ENCODE results near the gene PPFIBP2.

The PPFIBP2 gene

DNA sequence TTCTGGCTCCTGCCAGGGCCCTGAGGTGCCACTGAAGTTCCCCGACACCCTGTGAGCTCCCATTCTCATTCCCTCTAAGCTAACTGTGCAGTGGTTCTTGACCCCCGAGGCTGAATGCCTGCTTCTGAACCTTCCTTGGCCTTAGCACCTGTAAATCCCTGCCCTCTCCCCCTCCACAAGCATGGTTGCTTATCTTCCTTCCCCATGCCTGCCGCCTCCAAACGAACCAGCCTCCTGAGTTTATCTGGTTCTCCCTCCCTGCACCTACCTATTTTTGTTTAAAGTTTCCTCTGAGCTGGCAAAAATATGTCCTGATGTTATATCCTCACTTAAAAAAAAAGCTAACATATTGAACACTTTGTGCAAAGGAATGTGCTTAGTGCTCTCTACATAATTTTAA lies 33.9 kb downstream of the PPFIBP2 start:
- DNase-seq (ENCODE audit: low read depth): no peak
- no peak overlapping the region for H3K4me3 ChIP-seq (replicated peaks; ENCODE audit: low read depth, low read length)
- TF ChIP-seq, protein P1, sequence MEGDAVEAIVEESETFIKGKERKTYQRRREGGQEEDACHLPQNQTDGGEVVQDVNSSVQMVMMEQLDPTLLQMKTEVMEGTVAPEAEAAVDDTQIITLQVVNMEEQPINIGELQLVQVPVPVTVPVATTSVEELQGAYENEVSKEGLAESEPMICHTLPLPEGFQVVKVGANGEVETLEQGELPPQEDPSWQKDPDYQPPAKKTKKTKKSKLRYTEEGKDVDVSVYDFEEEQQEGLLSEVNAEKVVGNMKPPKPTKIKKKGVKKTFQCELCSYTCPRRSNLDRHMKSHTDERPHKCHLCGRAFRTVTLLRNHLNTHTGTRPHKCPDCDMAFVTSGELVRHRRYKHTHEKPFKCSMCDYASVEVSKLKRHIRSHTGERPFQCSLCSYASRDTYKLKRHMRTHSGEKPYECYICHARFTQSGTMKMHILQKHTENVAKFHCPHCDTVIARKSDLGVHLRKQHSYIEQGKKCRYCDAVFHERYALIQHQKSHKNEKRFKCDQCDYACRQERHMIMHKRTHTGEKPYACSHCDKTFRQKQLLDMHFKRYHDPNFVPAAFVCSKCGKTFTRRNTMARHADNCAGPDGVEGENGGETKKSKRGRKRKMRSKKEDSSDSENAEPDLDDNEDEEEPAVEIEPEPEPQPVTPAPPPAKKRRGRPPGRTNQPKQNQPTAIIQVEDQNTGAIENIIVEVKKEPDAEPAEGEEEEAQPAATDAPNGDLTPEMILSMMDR (IDR thresholded peaks at IDR 0.05; ENCODE audit: low read length, missing control alignments): no peak

- TF ChIP-seq, protein P1 (IDR thresholded peaks at IDR 0.05; ENCODE audit: low read length, missing control alignments): no peak
- no peak for DNase-seq (ENCODE audit: low read depth)
- H3K4me3 ChIP-seq (replicated peaks; ENCODE audit: low read depth, low read length): no peak overlapping the region
Observed at GRCh38 chr11:7548659-7549274, 35.0 kb downstream of the PPFIBP2 start.

DNA sequence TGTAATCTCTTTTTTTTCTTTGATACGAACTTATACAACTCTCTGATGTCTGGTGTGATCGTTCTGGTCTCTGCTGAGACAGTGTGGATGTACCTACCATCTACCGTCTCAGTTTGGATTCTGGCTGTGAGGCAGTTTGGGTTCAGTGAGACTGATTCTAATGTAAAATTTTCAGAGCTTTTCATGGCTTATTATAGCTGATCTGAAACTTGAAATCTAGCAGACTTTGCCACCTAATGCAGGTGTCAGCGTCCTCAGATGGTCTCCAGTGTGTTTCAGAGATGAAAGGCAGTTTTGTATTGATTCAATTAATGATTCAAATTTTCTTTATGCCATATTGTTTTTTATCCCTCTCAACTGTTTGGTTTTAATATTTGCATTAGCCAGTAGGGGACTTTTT lies 35.9 kb downstream of the PPFIBP2 start:
- no peak overlapping the region for H3K4me3 ChIP-seq (replicated peaks; ENCODE audit: low read depth, low read length)
- TF ChIP-seq, protein P1 (IDR thresholded peaks at IDR 0.05; ENCODE audit: low read length, missing control alignments): no peak
- DNase-seq (ENCODE audit: low read depth): no peak

DNA sequence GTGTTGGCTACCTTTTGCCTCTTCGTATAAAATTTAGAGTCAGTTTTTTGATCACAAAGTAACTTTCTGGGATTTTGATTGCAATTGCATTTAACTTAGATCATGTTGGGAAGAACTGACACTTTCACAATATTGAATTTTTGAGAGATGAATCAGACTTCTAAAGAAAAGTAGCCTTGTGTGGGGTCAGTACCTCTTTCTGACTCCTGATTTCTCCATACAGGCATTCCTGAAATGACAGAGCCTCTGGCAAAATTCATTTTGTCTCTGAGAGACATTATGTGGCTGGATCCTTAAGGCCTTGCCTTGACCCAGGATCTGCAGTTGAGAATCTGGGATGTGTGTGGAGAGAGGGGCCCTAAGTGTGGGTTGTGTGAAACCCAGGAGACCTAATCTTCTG lies 37.8 kb downstream of the PPFIBP2 start:
- TF ChIP-seq, protein P1 (IDR thresholded peaks at IDR 0.05; ENCODE audit: low read length, missing control alignments): no peak
- H3K4me3 ChIP-seq (replicated peaks; ENCODE audit: low read depth, low read length): no peak overlapping the region
- DNase-seq (ENCODE audit: low read depth): peak; percentile 69

DNA sequence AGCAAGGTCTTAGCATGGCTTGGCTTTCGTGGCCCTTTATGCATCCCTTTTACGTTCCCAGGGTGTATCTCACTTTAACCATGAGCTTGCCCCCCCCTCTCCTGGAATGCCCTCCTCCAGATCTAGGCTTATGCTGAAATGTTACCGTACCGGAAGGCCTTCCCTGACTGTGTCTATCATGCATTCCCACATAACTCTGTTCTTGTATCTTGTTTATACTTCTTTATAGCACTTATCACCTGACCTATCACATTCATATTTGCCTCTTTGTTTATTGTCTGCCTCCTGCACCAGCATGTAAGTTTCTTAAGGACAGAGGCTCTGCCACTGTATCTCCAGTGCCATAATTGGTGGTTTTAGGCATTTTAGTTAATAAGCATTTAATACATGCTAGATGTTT lies 38.9 kb downstream of the PPFIBP2 start:
- no peak overlapping the region for H3K4me3 ChIP-seq (replicated peaks; ENCODE audit: low read depth, low read length)
- TF ChIP-seq, protein P1 (IDR thresholded peaks at IDR 0.05; ENCODE audit: low read length, missing control alignments): no peak
- DNase-seq (ENCODE audit: low read depth): no peak

GRCh38 chr11:7555052-7555699 lies 41.4 kb downstream of the PPFIBP2 start:
- H3K4me3 ChIP-seq (replicated peaks; ENCODE audit: low read depth, low read length): no peak overlapping the region
- DNase-seq (ENCODE audit: low read depth): no peak
- TF ChIP-seq, protein P1 (IDR thresholded peaks at IDR 0.05; ENCODE audit: low read length, missing control alignments): no peak

DNA sequence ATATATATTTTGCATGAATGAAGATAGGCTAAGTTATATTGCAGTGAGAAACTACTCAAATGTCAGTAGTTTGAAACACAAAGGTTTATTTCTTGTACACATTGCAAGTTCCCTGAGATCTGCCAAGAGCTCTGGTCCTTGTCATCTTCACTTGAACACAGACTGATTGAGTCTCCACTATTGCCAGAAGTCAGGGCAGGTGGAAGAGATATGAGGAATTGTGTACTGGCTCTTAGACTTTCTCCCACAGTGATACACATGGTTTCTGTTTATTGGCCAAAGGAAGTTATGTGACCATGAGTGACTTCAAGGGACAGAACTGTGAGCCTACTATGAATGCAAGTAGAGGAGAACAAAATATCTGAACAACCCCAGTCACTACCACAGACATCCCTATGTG lies 44.2 kb downstream of the PPFIBP2 start:
- no peak overlapping the region for H3K4me3 ChIP-seq (replicated peaks; ENCODE audit: low read depth, low read length)
- TF ChIP-seq, protein P1 (IDR thresholded peaks at IDR 0.05; ENCODE audit: low read length, missing control alignments): no peak
- no peak for DNase-seq (ENCODE audit: low read depth)

Measured in fibroblast of pulmonary artery (primary cell).